ENCODE results near the gene ZFR.

DNA sequence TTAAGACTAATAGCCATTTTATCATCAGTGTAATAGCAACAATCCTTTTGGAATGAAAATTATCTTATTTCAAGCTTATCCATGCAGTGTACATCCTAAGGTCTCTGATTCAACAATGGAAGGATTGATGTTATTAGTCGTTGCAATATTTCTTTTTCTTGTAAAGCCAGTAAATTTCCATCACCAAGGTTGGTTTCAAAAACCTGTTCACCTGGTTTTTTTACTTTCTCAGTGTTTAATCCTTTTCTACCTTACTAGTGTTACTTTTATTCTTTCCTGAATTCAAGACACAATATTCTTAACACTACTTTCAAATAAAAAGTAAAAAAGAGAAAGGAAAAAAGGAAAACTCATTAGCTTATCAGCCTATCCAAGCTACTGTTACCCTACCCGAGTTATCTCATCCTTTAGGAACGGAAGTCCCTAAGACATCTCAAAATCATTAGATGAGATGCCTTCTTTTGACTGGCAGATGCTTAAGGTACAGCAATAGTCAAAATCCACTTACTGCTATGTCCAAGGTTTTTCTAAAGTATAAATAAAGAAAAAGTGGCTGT is 5.4 kb downstream of the ZFR start:
- TF ChIP-seq CTCF (IDR thresholded peaks at IDR 0.05), result no peak
- TF ChIP-seq POLR2A (IDR thresholded peaks at IDR 0.05), result no peak
